Pons (tissue), 1 donor: Measurements from ENCODE around the gene CNIH3.

Experiments
- DNase-seq: peaks from one replicate; pipeline ENCODE4 v3.0.0-alpha.2; 2016; ENCODE audit warnings: low spot score

CNIH3 gene

GRCh38 chr1:224616756-224617409, 766 bp downstream of the CNIH3 start:
- DNase-seq, result no peak

DNA sequence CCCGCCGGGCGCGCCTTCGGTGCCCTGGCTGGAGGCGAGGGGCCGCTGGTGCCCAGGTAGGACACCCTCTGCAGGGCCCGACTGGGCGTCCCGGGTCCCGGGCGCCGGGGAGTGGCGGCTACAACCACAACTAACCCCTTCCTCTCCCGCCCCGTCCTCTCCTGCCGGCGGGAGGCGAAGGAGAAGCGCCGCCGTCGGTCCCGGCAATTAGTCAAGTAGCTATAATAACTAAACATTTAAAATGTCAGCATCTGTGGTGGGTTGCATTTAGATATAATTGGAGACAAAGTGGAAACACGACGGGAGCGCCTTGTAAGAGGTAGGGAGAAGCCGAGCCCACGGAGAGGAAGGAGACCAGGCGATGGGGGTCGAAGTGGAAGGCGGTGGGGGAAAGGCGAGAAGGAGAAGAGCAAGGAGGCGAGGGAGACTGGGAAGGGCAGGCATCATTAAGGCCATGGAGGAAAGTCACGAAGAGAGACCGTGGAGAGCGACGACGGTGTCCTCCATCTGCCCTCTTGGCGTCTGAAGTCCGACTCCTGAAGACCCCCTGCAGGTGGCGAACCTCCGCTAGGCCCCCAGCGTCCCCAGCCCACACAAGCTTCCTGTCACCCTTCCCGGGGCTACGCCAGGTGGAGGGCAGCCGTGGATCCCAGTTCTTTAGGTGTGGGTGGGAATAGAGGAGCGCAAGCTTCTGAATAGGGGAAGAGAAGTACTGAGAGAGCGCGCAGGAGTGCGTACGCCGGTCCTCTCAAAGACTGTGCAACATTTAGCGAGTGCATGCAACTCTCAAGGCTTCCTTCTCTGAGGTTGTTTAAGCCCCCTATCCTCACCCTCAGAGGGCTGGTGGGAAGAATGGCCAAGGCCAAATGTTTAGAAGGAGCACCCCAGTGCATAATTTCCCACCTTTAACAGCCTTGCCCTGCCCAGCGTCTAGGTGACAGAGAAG, 1.6 kb downstream of the CNIH3 start:
- no peak for DNase-seq

DNA sequence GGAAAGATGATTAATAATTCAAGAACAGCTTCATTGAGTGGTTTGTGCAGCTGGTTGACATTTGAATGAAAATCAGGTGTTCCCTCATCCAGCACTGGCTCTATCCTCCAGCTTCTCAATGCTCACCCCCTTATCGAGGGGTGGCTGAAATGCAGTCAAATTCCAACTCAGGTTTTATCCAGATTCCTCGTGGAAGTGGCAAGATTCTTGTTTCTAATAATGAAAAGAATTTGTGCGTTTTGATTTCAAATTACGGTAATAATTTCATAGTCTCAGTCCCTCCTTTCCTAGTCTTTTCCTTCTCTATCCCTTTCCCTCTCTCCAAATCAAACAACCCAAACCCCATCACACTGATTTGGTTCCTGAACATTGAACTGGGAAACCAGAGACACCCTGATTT, 3.1 kb downstream of the CNIH3 start:
- no peak for DNase-seq

GRCh38 chr1:224620105-224620504, 4.0 kb downstream of the CNIH3 start:
- no peak for DNase-seq

GRCh38 chr1:224621813-224622682, 5.9 kb downstream of the CNIH3 start:
- no peak for DNase-seq

GRCh38 chr1:224622831-224623230, 6.7 kb downstream of the CNIH3 start:
- no peak for DNase-seq

DNA sequence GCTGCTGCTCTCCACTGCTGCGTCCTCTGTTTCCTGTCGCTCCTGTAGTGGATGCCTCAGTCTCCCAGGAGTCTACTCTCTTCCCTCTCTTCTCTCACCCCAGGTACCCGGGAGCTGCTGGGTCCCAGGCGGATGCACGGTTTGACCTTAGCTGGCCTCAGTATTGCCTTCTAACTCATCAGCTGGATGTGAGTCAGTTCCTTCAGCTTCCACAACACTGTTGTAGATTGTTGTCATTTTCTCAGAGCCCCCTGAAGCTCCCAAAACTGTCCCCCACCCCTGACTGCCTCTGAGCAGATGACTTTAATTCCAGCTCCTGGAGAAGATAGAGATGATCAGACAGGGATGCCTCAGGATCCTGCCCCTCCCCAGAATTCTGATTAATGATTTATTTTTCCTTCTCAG, 7.2 kb downstream of the CNIH3 start:
- no peak for DNase-seq

GRCh38 chr1:224623743-224624333, 7.7 kb downstream of the CNIH3 start:
- no peak for DNase-seq

GRCh38 chr1:224624432-224624831, 8.3 kb downstream of the CNIH3 start:
- DNase-seq, result no peak

DNA sequence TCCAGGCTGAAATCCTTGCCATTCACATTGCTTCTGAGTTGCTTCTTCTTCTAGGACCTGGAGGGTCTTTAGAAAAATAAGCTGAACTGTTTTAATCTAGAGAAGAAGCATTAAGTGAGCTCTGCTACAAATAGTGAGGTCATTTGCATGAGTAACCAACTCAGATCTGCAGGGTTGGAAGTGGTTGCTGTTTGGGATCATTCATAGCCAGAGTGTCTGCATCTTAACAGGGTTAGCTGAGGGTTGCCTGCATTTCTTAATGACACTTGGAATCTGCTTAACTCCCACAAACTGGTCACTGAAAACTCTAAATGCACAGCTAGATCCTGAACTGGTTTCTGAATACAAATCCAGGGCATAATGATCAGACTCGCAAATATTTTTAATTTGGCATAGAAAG, 9.9 kb downstream of the CNIH3 start:
- DNase-seq, result no peak

- DNase-seq, result no peak
Measured at GRCh38 chr1:224629965-224630364, 13.8 kb downstream of the CNIH3 start.

DNA sequence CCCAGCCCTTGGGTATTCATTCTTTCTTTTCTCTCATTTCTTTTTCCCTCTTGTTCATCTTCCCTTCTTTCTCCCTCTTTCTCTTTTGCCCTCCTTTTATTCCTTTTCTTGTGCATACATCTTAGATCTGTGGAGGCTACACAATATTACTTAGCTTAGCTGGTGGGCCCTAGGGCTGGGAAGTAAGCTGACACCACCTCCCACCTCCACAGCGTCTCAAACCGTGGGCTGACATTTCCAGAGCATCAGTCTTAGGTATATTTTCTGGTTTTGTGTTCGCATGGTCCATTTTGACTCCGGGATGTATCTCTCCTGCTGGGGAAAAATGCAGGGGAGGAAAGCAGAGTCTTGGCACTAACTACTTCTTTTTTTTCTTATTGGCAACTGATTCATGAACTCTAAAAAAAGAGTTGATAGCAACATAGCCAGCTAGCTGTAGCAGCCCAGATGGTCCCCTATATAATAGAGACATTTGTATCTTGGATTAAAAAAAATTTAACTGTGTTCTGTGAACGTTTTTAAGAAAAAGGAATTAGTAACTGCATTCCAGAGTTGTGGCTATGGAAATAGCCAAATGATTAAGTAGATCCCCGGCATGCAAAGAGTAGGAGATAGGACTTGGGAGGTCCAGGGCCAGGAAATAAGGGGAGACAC, 15.5 kb downstream of the CNIH3 start:
- DNase-seq, result no peak

DNA sequence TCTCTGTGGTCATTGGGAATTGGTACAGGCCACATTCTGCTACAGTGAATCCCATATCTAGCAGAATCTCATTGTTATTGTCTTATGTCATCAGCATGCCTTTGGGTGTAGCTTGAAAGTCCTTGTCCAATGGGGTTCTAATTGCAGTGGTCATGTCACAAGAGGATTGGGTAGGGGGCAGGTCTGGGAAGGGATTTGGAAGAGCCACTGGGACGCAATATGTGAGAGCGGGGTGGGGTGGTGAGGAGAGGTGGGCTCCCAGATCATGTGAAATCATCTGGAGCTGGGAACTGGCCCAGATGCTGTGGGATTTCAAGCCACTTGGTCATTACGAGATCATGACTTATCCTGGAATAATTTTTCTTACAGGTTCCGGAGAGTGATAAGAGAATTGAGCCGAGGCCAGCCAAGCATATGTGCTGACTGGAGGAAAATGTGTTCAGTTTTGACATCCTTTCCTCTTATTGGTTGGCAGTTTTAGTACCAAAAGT, 16.3 kb downstream of the CNIH3 start:
- no peak for DNase-seq

DNA sequence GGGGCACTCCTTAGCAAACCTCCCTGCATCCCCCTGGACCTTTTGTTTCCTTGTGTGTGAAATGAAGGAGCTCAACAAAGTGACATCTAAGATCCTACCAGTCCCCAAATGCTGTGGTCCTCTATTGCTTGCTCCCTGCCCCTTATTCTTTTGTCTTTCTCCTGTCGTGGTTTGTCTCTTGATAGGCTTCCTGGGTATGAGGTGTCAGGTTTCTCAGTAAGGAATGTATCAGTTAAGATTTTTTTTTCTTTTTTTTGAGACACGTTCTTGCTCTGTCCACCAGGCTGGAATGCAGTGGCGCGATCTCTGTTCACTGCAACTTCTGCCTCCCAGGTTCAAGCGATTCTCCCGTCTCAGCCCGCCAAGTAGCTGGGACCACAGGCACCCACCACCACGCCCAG, 16.8 kb downstream of the CNIH3 start:
- no peak for DNase-seq

- DNase-seq, result no peak
Measured at GRCh38 chr1:224635356-224635755, 19.2 kb downstream of the CNIH3 start.

GRCh38 chr1:224637515-224637914, 21.4 kb downstream of the CNIH3 start:
- DNase-seq, result no peak

GRCh38 chr1:224637936-224638335, 21.8 kb downstream of the CNIH3 start:
- DNase-seq, result no peak

GRCh38 chr1:224639426-224639975, 23.4 kb downstream of the CNIH3 start:
- DNase-seq, result no peak

DNA sequence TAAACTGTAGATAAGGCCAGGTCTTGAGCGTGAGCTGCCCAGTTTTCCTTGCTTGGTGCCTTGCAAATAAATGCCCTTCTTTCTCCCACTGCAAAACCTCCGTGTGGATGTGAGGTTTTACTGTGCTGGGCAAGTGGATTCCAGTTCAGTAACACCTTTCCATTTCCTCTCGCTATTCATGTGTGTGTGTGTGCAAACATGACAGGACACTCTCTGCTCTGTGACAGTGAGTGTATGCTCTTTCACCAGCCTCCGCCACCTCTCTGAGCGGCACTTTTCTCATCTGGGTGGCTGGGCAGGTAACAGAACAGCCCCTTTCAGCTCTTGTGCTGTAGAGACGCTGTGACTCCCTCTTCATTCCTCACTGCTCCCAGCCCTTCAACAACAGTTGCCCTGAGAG, 23.9 kb downstream of the CNIH3 start:
- no peak for DNase-seq

DNA sequence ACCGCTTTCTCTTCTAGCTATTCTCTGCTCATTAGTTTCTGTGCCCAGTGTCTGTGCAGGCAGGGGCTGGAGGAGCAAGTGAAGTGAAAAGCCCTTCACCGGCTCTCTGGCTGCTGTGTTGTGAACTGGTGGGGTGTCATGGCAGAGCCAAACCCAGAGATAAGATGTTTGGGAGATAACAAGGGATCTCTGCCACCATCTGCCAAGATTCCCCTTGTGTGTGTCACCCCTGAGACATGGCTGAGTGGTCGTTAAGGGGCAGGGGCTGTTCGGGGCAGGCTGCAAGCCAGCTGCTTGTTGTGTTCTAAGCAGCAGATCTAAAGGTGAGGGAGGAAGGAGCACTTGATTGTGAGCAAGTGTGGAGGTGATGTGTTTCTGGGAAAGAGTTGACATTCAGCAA, 24.5 kb downstream of the CNIH3 start:
- no peak for DNase-seq

DNA sequence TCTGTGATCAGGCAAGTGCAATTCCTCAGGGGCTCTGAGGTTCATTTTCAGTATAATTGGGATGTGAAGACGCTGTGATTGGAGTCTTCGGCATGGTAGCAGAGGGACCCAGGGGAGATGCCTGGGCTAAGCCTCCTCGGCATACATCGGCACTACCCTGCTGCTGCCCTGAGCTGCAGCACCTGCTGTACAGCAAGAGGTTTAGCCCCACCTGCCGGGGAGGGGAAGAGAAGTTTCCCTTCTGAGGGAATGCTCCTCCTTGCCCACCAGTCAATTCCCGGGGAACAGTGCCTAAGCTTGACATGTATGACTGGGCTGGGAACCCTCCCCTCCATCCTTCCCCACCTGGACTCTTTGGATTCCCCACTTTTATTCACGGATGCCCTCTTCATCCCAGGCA, 24.9 kb downstream of the CNIH3 start:
- DNase-seq, result no peak
